Stimulated activated CD4-positive, alpha-beta T cell treated with anti-CD3 and anti-CD28 coated beads, Interleukin-12 subunit alpha, Interleukin-12 subunit beta, amount 100 ng/mL, for 24 hours (primary cell): ENCODE measurements around the gene OIT3.
"Not testable (repeated sequence)": the region's sequence is repeated elsewhere in the genome, so short reads cannot be mapped to it uniquely, and the experiment has no call there.

Source experiments
- DNase-seq, 2 experiments: peaks; one replicate each; pipeline ENCODE4 v3.0.0-alpha.2; 2020; ENCODE audit warnings: low read depth in 2 of 2

The OIT3 gene

GRCh38 chr10:72903941-72904446, 10.5 kb downstream of the OIT3 start:
- DNase-seq, result not testable (repeated sequence)

- DNase-seq, result no peak
Observed at GRCh38 chr10:72904806-72905205, 11.3 kb downstream of the OIT3 start.

- no peak for DNase-seq
Observed at GRCh38 chr10:72906446-72906845, 12.9 kb downstream of the OIT3 start.

GRCh38 chr10:72910705-72911104, 17.2 kb downstream of the OIT3 start:
- no peak for DNase-seq

GRCh38 chr10:72911758-72912157, 18.2 kb downstream of the OIT3 start:
- DNase-seq, result no peak

GRCh38 chr10:72912736-72913135, 19.2 kb downstream of the OIT3 start:
- no peak for DNase-seq

GRCh38 chr10:72913287-72913686, 19.7 kb downstream of the OIT3 start:
- DNase-seq, result no peak

GRCh38 chr10:72917201-72917600, 23.7 kb downstream of the OIT3 start:
- not testable (repeated sequence) for DNase-seq

GRCh38 chr10:72917803-72918332, 24.3 kb downstream of the OIT3 start:
- DNase-seq, result not testable (repeated sequence)

GRCh38 chr10:72918352-72918751, 24.8 kb downstream of the OIT3 start:
- no peak for DNase-seq

- not testable (repeated sequence) for DNase-seq
Observed at GRCh38 chr10:72921147-72921683, 27.7 kb downstream of the OIT3 start.

- DNase-seq, result no peak
Observed at GRCh38 chr10:72924351-72924750, 30.8 kb downstream of the OIT3 start.

GRCh38 chr10:72925951-72926465, 32.5 kb downstream of the OIT3 start:
- DNase-seq, result no peak

- DNase-seq, result no peak
Observed at GRCh38 chr10:72927485-72927884, 33.9 kb downstream of the OIT3 start.

GRCh38 chr10:72928798-72929197, 35.3 kb downstream of the OIT3 start:
- no peak for DNase-seq

- DNase-seq, result no peak
Observed at GRCh38 chr10:72930276-72930675, 36.7 kb downstream of the OIT3 start.

GRCh38 chr10:72932259-72933015, 38.9 kb downstream of the OIT3 start:
- DNase-seq, result no peak

GRCh38 chr10:72935361-72935760, 41.8 kb downstream of the OIT3 start:
- no peak for DNase-seq

- DNase-seq, result no peak
Observed at GRCh38 chr10:72943498-72944234, 50.1 kb downstream of the OIT3 start.

- DNase-seq, result no peak
Observed at GRCh38 chr10:72946963-72947362, 53.4 kb downstream of the OIT3 start.

GRCh38 chr10:72948762-72949161, 55.2 kb downstream of the OIT3 start:
- DNase-seq, result no peak

- no peak for DNase-seq
Observed at GRCh38 chr10:72951760-72952159, 58.2 kb downstream of the OIT3 start.
